ENCODE measurements around the gene CAMK2B.

- TF ChIP-seq CTCF (IDR thresholded peaks at IDR 0.05; ENCODE audit: low read length) (no peak), EZH2 (IDR thresholded peaks at IDR 0.05; ENCODE audit: borderline replicate concordance, low read length) (no peak)
These were observed 2.6 kb downstream of the CAMK2B start for GRCh38 chr7:44322631-44323363.
